Hematopoietic multipotent progenitor cell treated with erythropoietin and hydrocortisone succinate and interleukin-3 and kit ligand, for 15 days (in vitro differentiated cells): Measurements from ENCODE around the gene LGR4.
"Not testable (repeated sequence)": the region's sequence is repeated elsewhere in the genome, so short reads cannot be mapped to it uniquely, and the experiment has no call there.

Experiments
- DNase-seq: peaks from one replicate; pipeline ENCODE4 v3.0.0-alpha.2; 2015; ENCODE audit warnings: low spot score

Gene LGR4, protein sequence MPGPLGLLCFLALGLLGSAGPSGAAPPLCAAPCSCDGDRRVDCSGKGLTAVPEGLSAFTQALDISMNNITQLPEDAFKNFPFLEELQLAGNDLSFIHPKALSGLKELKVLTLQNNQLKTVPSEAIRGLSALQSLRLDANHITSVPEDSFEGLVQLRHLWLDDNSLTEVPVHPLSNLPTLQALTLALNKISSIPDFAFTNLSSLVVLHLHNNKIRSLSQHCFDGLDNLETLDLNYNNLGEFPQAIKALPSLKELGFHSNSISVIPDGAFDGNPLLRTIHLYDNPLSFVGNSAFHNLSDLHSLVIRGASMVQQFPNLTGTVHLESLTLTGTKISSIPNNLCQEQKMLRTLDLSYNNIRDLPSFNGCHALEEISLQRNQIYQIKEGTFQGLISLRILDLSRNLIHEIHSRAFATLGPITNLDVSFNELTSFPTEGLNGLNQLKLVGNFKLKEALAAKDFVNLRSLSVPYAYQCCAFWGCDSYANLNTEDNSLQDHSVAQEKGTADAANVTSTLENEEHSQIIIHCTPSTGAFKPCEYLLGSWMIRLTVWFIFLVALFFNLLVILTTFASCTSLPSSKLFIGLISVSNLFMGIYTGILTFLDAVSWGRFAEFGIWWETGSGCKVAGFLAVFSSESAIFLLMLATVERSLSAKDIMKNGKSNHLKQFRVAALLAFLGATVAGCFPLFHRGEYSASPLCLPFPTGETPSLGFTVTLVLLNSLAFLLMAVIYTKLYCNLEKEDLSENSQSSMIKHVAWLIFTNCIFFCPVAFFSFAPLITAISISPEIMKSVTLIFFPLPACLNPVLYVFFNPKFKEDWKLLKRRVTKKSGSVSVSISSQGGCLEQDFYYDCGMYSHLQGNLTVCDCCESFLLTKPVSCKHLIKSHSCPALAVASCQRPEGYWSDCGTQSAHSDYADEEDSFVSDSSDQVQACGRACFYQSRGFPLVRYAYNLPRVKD

DNA sequence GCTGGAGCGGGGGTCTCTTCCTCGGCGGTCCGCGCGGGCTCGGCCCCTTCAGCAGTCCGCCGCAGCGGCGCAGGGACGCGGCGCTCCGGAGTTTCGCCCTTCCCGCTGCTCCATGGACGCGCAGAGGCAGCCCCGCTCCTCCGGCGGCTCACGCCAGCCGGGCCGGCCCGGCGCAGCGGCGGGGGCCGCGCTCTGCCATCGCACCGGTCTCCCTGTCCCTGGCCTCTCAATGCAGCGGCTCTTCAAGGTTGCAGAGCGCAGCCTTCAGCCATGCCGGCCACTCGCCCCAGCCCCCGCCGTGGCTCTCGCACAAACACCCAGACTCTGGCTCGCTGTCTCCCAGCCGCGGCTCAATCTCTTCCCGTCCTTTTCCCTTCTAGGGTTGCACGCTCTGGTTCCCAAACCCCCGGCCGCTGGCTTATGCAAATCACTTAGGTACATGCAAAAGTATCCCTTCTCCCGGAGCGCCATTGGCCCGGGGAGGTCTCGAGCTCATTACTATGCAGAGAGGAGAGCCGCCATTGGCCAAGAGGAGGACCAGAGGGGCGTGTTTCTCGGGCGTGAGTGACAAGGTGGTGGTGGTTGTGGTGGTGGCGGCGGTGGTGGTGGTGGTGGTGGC, at the start of gene LGR4:
LGR4 (minus strand) TSS at position 393 of the 619 bp plus-strand sequence. CDS start 488 bp downstream, outside the sequence.
- peak; percentile 89 for DNase-seq

DNA sequence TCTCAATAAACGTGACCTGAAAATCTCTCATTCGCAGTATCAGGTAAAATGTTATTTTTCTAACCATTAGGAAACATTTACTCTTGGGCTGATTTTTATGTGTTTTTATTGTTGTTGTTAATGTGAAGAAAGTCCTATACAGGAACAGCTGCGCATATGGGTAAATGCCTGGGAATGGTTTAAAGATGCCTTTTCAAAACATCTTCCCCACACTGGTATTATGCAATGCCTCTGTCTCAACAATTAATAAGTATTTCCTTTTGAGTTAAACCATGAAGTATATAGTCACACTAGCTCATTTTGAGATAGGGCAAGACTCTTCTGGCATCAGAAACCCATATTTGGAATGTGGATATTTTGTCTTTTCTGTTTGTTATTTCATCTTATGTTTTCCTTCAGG, 47.6 kb upstream of the LGR4 start:
- no peak for DNase-seq

DNA sequence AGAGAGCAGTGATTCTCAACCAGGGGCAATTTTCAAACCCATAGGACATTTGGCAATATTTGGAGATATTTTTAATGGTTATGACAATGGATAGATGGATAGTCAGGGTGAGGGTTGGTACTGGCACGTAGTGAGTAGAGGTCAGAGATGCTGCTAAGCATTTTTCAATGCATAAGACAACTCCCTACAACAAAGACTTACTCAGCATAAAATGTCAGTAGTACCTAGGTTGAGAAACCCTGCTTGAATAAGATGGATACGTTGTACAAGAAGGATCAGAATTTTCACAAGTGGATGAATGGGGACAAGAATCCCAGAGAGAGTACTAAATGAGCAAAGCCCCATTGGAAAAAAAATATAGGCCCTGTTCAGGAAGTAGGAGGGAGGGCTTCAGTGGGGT, 45.9 kb upstream of the LGR4 start:
- no peak for DNase-seq

DNA sequence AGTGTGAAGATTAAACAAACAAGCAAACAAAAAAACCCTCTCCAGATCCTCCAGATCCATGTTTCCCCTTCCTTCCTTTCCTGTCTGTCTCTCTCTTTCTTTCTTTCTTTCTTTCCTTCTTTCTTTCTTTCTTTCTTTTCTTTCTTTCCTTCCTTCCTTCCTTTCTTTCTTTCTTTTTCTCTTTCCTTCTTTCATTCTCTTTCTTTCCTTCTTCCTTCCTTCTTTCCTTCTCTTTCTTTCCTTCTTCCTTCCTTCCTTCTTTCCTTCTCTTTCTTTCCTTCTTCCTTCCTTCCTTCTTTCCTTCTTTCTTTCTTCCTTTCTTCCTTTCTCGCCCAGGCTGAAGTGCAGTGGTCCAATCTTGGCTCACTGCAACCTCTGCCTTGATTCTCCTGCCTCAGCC, 44.9 kb upstream of the LGR4 start:
- DNase-seq: not testable (repeated sequence)

DNA sequence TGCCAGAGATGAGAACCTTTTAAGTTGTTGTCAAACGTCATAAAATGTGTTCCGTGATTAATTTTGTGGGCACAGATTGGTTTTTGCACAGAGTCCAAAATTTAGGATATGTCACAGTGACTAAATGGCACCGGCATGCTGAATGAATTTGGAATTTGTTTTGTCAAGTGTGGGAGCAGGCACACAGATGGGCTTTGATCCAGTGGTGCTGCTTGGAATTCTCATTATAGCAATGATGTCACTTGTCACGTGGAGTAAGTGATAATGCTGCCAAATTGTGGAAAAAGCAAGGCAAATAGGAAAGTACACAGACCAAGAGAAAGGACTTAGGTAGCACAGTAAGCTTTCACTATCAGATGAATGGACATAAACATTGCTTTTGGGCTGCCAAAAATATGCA, 42.0 kb upstream of the LGR4 start:
- no peak for DNase-seq

DNA sequence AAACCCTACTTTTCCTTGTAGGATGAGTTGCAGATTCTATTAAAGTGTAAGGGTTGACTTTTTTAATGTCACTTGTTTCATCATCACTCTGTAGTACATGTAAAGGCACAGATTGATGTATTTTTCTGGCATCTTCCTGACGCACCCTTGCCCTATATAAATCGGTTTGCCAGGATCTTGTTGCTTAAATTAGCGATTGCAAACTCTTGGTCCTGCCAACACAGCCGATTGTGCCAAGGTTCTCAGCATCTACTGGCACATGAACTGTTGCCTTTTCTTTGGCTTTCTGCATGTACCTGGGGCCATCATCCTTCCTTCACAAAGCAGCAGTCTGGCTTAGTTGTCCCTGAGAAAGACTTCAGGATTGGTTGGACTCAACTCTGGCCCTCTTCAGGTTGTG, 41.5 kb upstream of the LGR4 start:
- no peak for DNase-seq

DNA sequence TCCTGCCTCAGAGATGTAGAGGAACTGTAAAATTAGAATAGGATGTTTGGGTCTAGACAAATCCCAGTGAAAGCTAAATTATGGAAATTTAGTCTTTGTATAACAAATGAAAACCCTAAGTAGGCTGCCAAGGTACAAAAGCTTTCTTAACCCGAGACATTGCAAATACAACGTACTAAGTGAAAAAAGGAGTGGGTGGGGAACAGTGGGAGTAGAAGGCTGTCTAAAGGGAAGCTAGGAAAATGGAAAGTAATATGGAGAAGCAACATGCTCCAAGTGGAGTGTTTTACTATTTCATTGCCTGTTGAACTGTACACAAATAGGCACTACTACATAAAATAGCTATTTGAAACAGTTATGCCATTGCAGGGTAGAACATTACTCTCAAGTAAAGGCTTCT, 40.8 kb upstream of the LGR4 start:
- DNase-seq: no peak

DNA sequence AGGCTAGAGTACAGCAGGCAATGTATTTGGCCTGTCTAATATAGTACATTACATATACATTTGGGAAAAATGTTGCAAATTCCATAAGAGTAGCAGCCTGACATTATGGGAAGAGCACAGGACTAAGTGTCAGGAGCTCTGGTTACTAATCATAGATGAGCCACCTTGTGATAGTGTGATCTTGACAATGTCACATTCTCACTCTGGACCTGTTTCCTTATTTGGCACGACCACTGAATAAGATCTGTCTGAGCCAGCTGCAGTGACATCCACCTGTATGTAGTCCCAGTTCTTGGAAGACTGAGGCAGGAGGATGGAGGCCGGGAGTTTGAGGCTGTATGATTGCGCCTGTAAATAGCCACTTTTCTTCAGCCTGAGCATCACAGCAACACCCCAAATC, 39.6 kb upstream of the LGR4 start:
- DNase-seq: no peak

DNA sequence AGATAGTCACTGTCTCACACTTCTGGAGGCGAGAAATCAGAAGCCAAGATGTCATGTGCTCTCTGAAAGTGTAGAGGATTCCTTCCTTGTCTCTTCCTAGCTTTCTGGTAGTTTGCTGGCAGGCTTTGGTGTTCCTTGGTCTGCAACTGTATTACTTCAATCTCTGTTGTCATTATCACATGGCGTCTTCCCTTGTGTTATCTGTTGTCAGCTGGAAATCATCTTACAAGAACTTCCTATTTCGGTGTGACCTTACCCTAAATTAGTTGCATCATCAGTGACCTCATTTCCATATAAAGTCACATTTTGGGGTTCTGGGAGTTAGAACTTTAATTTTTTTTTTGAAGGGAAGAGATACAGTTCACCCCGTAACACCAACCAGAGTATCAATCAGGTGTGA, 37.3 kb upstream of the LGR4 start:
- DNase-seq: no peak

DNA sequence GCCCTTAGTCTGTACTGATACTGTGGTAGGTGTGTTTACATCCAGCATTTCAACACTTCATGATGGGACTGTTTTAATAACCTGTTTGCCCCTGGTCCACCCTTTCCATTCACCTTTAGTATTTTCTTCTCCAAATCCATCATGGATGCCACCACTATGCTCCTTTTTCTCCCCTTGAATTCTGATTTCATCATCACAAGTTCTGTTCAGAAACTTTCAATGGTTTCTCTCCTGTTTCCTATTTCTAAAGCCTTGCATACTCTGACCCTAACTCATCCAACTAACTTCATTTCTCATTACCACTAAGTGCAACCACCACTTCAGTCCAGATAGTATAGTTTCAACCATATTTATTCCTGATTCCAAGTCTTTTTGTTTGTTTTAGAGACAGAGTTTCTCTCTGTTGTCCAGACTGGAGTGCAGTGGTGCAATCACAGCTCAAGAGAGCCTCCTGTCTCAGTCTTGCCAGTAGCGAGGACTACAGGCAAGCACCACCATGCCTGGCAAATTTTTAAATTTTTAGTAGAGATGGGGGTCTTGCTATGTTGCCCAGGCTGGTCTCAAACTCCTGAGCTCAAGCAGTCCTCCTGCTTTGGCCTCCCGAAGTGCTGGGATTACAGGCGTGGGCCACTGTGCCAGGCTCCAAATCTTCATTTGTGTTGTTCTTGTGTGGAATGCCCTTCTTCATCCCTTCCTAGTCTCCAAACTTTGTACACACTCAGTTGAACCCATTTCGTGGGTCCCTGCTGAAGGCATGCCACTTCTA, 35.1 kb upstream of the LGR4 start:
- no peak for DNase-seq

DNA sequence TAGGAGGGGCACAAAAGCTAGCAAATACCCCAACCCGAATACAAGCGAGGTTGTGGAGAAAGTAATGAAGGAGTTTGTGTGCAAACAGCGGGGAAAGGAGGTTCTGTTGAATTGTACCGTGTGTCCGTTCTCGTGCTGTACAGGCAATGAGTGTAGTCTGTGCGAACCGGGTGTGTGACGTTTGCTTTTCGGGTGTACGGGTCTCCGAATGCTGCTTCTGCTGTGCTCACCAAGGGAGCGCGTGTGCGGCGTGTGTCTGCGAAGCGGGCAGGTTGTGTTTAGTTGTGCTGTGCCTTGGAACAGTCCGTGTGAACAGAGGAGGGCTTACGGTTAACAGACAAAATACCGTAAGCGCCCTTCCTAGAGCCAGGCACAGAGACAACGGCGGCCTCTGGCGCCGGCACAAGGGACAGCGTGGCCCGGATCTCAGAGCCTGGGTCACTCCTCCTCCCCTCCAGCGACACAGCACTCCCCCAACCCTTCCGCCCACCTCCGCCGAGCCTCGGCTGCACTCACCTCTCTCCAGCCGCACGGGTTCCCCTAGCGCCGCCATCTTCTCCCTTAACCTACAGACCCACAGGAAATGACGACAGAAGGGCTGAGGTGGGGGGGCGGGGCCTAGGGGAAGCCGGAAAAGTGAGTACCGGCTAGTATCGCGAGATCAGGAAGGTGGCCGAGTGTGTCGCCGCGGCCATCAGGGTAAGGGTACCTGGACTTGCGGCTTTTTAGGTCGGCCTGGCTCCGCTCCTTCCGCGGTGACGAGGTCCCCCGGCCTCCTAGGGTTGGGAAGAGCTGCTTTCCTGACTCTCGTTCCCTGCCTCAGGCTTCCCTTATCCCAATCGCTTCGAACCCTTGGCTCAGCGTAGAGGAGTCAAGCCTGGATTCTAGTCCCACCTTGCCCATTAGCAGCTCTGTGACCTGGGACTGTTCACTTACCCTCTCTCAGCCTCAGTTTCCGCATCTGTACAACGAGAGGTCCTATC, 33.9 kb upstream of the LGR4 start, which contains the start of gene LIN7C:
LIN7C (minus strand) TSS at position 570 of the 983 bp plus-strand sequence; CDS start at position 553, 17 bp downstream.
- peak; percentile 98 for DNase-seq

DNA sequence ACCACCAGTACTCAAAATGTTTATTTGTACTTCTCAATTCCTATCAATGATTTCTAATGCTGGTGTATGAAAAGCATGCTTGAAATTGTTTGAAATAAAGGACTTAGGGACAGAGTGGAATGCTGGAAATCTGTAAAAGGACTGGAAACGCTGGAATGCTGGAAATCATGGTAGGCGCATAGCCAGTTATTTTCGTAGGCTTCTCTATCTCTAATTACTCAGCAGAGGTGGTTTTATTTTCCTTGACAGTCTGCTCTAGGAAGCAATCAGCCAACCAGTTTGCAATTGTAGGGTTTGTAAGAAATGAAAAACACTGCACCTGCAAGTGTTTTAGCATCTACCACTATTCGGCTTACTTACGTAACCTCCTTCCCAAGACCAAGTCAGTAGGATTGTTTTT, 33.2 kb upstream of the LGR4 start:
- no peak for DNase-seq

DNA sequence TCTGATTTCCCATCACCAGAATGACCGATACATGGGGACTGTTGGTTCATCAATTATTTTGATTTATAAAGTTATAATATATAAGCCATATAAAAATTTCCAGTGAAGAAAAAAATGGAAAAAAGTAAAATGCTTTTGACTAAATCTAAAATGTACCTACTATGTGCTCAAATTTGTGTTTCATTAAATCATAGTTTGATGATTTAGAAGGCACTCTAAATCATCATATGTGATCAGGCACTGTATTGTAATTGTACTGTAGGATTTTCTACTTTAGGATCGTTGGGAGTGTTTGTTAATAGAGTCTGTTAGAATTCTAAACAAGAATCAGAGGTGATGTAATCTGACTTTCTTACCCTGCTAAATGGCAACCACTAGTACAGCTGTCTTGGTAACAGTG, 31.6 kb upstream of the LGR4 start:
- DNase-seq: no peak

DNA sequence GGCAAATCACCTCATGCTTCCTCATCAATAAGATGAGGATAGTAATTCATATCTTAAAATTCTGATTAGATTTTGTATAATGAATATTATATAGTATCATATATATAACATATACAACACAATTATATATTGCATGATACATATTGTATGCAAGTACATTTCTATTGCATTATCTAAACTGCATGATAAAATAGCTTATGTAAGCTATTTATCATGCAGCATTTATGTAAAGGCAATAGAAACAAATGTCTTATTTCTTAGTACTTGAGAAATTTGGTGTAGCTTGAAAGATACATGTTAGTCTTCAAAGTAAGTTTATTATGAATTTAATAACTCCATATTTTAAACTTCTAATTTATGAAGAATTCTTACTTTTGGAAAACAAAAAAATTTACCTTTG, 28.5 kb upstream of the LGR4 start:
- no peak for DNase-seq

DNA sequence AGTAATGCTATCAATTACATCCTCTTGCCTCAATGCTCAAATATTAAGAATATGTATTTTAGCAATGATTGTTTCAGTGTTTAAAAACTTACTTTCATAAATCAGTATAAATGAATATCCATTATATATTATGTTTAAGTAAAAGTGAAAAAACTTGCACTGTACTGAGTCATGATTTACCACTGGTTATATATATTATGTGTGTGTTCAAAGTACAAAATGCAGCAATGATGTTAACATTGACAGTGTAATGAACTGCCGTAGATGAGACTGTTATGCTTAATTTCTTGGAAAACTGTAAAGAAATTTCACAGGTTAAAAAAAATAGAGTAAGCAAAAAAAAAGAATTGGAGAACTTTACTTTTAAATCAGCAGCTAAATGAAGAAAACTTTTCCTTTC, 25.3 kb upstream of the LGR4 start:
- no peak for DNase-seq

DNA sequence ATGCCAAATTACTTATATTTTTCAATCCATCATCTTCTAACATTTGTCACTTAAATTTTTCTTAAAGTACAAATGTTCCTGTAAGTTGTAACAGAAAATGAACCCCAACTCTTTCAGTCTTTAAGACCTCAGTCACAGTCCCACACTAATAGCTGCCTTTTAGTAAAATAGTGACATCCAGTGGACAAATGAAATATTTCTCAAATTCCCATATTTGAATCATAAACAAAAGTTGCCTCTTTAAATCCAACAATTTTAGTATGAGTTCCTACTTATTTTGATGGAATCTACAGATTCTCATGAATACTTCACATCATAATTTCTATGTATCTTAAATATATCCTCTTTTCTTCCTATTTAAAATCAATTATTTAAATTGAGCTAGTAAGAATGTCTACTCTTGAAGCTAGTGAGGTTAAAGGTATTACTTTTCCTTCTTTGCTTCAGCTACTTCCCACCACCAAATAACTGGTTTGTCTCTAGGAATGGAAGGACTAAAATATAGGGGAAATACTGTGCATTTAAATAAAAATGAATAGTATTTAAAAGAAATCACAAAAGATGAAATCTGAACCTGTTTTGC, 24.8 kb upstream of the LGR4 start:
- peak; percentile 57 for DNase-seq

DNA sequence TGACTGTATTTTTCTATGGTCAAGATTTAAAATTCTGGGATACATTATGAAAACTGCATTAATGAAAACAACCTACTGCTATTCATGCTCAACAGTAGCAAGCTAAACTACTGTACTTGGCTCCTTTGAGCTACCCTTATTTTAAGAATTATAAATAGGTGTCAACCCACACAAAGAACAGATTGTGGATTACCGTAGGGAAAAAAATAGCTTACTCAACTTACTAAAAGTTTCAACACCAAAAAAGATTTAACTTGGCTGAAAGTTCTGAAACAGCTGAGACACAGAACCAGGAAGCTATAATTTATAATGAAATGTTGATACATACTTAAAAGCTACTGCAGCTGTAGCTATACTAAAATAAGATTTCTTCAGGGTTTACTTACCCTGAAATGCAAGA, 23.9 kb upstream of the LGR4 start:
- DNase-seq: no peak

DNA sequence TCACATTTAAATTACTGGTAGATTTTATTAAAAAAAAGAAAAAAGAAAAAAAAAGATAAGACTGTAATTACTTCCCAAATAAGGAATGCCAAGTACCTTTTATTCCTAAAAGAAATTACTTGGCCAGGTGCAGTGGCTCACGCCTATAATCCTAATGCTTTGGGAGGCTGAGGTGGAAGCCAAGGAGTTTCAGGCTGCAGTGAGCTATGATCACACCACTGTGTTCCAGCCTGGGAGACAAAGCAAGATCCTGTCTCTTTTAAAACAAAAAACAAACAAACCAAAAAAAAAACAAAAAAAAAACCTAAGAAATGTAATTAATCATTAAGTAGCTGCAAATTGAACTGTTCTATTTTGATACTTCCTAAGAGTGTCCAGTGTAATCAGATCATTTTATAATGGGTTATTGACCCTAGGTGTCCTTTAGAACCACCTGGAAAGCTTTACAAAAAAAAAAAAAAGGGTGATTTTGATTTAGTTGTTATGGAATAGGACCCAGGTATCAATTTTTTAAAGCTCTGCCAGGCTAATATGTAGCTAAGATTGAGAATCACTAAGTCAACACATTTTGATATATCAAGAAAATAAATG, 23.2 kb upstream of the LGR4 start:
- no peak for DNase-seq

DNA sequence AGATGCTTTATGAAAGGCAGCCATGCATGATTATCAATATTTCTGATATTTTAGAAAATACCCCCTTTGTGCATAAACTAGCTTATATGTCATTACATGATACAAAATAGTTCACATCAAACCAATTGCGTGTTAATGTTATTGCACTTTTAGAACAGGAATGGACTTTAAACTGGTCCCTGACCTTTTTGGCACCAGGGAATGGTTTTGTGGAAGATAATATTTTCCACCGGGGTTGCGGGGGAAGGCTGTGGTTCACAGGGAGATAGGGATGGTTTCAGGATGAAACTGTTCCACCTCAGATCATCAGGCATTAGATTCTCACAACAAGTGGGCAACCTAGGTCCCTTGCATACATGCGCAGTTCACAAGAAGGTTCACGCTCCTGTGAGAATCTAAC, 16.5 kb upstream of the LGR4 start:
- no peak for DNase-seq

DNA sequence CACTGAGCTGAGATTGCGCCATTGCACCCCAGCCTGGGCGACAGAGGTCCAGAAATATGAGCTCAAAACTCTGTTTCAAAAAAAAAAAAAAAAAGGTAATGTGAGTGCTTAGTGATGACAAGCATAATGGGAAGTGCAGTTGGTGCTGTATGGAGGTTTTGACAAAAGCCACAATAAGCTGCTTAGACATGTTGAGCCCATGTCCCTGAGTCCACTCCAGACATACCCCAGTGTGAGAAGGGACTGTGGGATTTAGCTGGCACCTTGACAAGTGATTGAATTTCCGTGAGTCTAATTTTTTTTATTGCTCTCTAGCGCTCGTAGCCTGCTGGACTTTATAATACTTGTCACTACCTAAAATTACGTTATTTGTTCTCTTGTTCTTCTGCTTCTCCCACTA, 15.1 kb upstream of the LGR4 start:
- no peak for DNase-seq
